ENCODE measurements around the gene CLEC4M.

The CLEC4M gene

DNA sequence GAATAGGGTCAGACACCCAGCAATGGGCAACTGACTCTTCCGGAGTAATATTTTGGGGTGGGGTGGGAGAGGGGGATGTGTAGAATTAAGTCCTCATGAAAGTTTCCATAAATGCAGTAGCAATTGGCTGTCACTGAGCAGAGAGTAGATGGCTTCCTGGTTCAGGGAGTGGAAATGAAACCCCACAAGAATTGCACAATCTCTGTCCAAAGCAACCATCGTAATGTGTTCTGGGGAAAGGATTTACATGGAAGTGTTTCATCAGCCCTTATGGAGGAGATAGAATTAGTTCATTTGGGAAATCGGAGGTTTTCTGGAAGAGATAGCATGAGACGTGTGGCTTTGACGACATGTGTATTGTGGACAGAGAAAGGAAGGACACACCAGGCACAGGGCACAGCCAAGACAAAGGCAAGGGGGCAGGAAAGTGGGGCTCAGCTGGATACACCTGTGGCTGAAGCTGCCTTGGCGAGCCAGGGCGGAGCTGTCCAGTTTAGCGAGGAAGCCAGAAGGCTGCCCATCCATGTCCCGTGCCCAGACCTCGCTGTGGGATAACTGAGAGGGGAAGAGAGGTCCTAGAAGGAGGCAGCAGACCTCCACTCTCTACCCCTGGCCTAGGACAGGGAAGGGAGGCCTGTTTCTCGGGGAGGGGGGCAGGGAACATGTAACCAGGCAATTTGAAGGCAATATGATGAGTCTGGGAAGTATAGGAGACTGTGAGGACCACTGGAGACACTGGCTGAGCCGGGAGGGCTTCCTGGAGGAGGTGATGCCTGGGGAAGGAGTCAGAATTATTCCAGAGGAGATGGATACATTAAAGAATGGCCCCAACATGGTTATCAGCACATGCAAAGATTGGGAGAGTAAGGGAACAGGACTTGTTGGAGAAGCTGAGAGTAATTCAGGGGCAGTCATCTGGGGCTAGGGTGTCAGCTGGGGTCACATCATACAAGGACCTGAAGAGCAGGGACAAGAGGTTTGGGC lies 28.5 kb upstream of the CLEC4M start:
- TF ChIP-seq, protein P1, sequence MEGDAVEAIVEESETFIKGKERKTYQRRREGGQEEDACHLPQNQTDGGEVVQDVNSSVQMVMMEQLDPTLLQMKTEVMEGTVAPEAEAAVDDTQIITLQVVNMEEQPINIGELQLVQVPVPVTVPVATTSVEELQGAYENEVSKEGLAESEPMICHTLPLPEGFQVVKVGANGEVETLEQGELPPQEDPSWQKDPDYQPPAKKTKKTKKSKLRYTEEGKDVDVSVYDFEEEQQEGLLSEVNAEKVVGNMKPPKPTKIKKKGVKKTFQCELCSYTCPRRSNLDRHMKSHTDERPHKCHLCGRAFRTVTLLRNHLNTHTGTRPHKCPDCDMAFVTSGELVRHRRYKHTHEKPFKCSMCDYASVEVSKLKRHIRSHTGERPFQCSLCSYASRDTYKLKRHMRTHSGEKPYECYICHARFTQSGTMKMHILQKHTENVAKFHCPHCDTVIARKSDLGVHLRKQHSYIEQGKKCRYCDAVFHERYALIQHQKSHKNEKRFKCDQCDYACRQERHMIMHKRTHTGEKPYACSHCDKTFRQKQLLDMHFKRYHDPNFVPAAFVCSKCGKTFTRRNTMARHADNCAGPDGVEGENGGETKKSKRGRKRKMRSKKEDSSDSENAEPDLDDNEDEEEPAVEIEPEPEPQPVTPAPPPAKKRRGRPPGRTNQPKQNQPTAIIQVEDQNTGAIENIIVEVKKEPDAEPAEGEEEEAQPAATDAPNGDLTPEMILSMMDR (IDR thresholded peaks at IDR 0.05; ENCODE audit: low read depth, low read length), result no peak

DNA sequence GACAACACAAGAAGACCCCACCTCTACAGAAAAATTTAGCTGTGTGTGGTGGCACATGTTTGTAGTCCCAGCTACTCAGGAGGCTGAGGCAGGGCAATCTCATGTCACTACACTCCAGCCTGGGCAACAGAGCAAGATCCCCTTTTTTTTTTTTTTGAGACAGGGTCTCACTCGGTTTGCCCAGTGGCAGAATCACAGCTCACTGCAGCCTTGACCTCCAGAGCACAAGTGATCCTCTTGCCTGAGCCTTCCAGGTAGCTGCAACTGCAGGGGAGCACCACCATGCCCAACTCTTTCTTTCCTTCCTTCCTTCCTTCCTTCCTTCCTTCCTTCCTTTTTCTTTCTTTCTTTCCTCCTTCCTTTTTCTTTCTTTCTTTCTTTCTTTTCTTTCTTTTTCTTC lies 26.9 kb upstream of the CLEC4M start:
- TF ChIP-seq, protein P1 (IDR thresholded peaks at IDR 0.05; ENCODE audit: low read depth, low read length), result no peak
- H3K4me3 ChIP-seq (ENCODE audit: low read depth, low read length), result no peak overlapping the region

More for the DNA sequence above, 28.5 kb upstream of the CLEC4M start:
- no peak overlapping the region for H3K4me3 ChIP-seq (ENCODE audit: low read depth, low read length)

DNA sequence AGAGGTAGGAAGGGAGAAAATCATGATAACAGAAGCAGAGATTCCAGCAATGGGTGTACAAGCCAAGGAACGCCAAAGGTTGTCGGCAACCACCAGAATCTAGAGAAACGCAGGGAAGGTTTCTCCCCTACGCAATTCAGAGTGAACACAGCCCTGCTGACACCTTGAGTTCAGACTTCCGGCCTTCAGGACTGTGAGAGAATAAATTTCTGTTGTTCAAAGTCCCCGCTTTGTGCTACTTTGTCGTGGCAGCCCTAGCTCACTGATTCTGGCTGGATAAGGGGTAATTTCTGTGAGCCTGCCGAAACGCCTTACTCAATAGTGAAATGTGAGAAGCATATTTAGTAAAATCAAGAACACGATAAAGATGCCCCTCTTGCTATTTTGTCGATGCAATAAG lies 25.8 kb upstream of the CLEC4M start:
- H3K4me3 ChIP-seq (ENCODE audit: low read depth, low read length), result no peak overlapping the region

DNA sequence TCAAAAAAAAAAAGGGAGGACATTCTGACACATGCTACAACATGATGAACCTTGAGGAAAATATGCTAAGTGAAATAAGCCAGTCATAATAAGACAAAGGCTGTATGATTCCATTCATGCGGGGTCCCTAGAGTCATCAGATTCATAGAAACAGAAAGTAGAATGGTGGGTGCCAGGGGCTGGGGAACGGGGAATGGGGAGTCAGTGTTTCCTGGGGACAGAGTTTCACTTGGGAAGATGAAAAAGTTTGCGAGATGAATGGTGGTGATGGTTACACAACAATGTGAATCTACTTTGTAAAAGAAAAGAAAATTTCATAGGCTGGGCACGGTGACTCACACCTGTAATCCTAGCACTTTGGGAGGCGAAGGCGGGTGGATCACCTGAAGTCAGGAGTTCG lies 25.0 kb upstream of the CLEC4M start:
- no peak overlapping the region for H3K4me3 ChIP-seq (ENCODE audit: low read depth, low read length)
- TF ChIP-seq, protein P1 (IDR thresholded peaks at IDR 0.05; ENCODE audit: low read depth, low read length), result no peak

More for the DNA sequence above, 25.8 kb upstream of the CLEC4M start:
- TF ChIP-seq, protein P1 (IDR thresholded peaks at IDR 0.05; ENCODE audit: low read depth, low read length), result no peak

DNA sequence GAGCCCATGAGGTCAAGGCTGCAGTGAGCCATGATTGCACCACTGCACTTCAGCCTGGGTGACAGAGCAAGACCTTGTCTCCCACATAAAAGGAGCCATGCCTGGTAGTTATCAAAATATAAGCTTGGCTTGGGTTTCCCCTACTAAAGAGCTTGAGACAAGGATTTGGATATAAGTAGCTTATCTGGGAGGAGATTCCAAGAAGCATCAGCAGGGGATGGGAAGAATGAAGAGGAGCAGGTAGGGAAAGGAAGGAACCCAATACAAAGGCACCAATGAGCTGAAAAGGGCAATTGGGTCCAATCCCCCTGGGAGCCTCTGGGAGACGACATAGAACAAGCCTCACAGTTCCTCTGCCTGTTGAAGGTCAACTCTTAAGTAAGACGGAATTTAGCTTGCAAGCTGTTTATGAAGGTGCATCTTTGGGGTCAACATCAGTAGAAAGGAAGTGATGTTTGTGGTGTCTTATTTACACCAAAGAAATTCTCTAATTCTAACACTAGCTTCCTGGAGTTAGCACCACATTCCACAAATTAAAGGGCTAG lies 23.8 kb upstream of the CLEC4M start:
- no peak overlapping the region for H3K4me3 ChIP-seq (ENCODE audit: low read depth, low read length)
- TF ChIP-seq, protein P1 (IDR thresholded peaks at IDR 0.05; ENCODE audit: low read depth, low read length), result no peak

DNA sequence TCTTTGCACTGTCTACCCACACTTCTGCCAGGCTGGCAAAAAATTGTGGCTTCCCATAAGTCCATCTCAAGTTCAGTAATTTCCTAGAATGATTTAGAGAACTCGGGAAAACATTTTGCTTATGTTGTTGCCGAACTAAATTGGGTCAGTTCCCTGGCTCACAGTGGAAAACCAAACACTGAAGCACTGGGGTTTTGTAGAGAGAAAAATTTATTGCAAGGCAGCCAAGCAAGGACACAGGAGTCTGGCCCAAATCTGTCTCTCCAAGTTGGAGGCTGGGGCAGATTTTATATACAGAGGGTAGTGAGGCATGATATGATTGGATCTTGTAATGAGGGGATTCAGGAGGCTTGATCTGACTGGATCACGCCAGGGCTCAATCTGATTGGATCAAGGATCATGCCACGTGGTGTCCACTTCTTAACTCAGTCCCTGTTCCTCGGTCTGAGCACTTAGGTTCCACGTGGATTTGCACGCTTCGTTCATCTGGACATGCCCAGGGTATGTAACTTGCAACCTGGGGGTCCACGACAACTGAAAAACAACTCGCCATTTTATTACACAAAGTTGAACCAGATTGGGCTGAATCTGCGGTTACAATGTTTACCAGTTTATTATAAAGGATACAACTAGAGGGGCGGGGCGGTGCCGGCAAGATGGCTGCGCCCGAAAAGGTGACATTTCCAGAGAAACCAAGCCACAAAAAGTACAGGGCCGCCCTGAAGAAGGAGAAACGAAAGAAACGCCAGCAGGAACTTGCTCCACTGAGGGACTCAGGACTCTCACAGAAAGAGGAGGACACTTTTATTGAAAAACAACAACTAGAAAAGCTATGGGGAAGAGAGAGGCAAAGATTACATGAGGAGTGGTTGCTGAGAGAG lies 23.0 kb upstream of the CLEC4M start:
- H3K4me3 ChIP-seq (ENCODE audit: low read depth, low read length), result no peak overlapping the region
- TF ChIP-seq, protein P1 (IDR thresholded peaks at IDR 0.05; ENCODE audit: low read depth, low read length), result no peak

Measured in WI38 (cell line).